AG09309 (cell line): Measurements from ENCODE around the gene POU2F1.

Experiments
- DNase-seq: peaks from one replicate; pipeline ENCODE4 v3.0.0-alpha.2; 2010; ENCODE audit warnings: low read depth
- H3K4me3 ChIP-seq: 2 replicates; pipeline ENCODE4 v1.5.1; 2011; ENCODE audit warnings: mild to moderate bottlenecking, low read depth, low read length, moderate library complexity; ENCODE audit not compliant: control insufficient read depth
- CTCF ChIP-seq: IDR thresholded peaks from 2 replicates; pipeline ENCODE4 v1.5.1; 2011; ENCODE audit warnings: mild to moderate bottlenecking, low read depth, low read length, inconsistent platforms; ENCODE audit not compliant: insufficient read depth, control insufficient read depth; ENCODE audit errors: missing control alignments

POU2F1 gene

GRCh38 chr1:167184081-167184480, 36.6 kb upstream of the POU2F1 start:
- TF ChIP-seq CTCF, result no peak

GRCh38 chr1:167185062-167185461, 35.6 kb upstream of the POU2F1 start:
- DNase-seq, result no peak
- no peak overlapping the region for H3K4me3 ChIP-seq
- no peak for TF ChIP-seq CTCF

More at GRCh38 chr1:167184081-167184480, 36.6 kb upstream of the POU2F1 start:
- H3K4me3 ChIP-seq, result no peak overlapping the region
- no peak for DNase-seq

GRCh38 chr1:167185974-167186657, 34.6 kb upstream of the POU2F1 start:
- TF ChIP-seq CTCF, result no peak
- no peak for DNase-seq
- no peak overlapping the region for H3K4me3 ChIP-seq

- TF ChIP-seq CTCF, result no peak
- DNase-seq, result no peak
- no peak overlapping the region for H3K4me3 ChIP-seq
Observed at GRCh38 chr1:167186771-167187170, 33.9 kb upstream of the POU2F1 start.

GRCh38 chr1:167190747-167191237, 29.9 kb upstream of the POU2F1 start:
- DNase-seq, result no peak
- no peak for TF ChIP-seq CTCF
- H3K4me3 ChIP-seq, result no peak overlapping the region

DNA sequence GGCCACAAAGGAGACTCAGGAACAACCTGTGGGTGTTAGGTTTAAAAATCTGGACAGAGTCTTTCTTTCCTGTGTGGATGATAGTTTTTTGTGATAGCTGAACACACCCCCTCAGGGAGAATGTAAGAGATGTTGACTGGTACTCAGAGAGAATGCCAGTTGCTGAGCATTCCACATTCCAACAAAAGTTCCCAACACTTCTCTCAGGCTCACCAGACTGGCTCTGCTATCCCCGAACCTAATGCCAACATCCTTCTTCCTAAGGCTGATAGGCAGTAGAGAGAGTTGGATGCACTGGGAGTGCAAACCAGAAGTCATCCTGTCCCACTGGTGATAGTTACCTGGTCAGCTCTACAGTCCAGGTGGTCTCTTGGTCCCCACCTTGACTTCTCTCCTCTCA, 28.7 kb upstream of the POU2F1 start:
- TF ChIP-seq CTCF, result no peak
- no peak overlapping the region for H3K4me3 ChIP-seq
- no peak for DNase-seq
